Activated naive CD8-positive, alpha-beta T cell treated with anti-CD3 and anti-CD28 coated beads, Interleukin-2, amount 50 U/mL, for 16 hours (primary cell): ENCODE data around the gene PPP3CB.
"Not testable (repeated sequence)": the region's sequence is repeated elsewhere in the genome, so short reads cannot be mapped to it uniquely, and the experiment has no call there.

Source experiments
- DNase-seq: peaks from one replicate; pipeline ENCODE4 v3.0.0-alpha.2; 2020; ENCODE audit warnings: low read depth, low spot score

Gene PPP3CB

GRCh38 chr10:73414230-73414945 lies 81.4 kb downstream of the PPP3CB start:
- DNase-seq, result no peak

- DNase-seq, result peak; percentile 92
These were observed 82.1 kb downstream of the PPP3CB start, which contains the start of gene ANXA7 for GRCh38 chr10:73413528-73414229. Gene ANXA7 (minus strand): TSS chr10:73414058. CDS start chr10:73400856, 13,202 bp downstream.

- peak; percentile 3 for DNase-seq
These were observed 82.7 kb downstream of the PPP3CB start for GRCh38 chr10:73413108-73413527.

- no peak for DNase-seq
These were observed 84.9 kb downstream of the PPP3CB start for GRCh38 chr10:73410897-73411296.

- DNase-seq, result no peak
These were observed 86.8 kb downstream of the PPP3CB start for GRCh38 chr10:73408978-73409521.

- DNase-seq, result no peak
These were observed 87.8 kb downstream of the PPP3CB start for GRCh38 chr10:73408061-73408460.

GRCh38 chr10:73407495-73407894 lies 88.3 kb downstream of the PPP3CB start:
- DNase-seq, result no peak

- no peak for DNase-seq
These were observed 89.0 kb downstream of the PPP3CB start for GRCh38 chr10:73406846-73407245.

- DNase-seq, result no peak
These were observed 90.3 kb downstream of the PPP3CB start for GRCh38 chr10:73405556-73405955.

- no peak for DNase-seq
These were observed 91.1 kb downstream of the PPP3CB start for GRCh38 chr10:73404690-73405089.

GRCh38 chr10:73401636-73402035 lies 94.2 kb downstream of the PPP3CB start:
- no peak for DNase-seq

- DNase-seq, result no peak
These were observed 96.8 kb downstream of the PPP3CB start for GRCh38 chr10:73399063-73399462.

- DNase-seq, result no peak
These were observed 97.8 kb downstream of the PPP3CB start for GRCh38 chr10:73398024-73398423.

GRCh38 chr10:73394325-73394724 lies 101.5 kb downstream of the PPP3CB start:
- DNase-seq, result not testable (repeated sequence)

- no peak for DNase-seq
These were observed 107.6 kb downstream of the PPP3CB start for GRCh38 chr10:73388228-73388627.

- no peak for DNase-seq
These were observed 109.2 kb downstream of the PPP3CB start for GRCh38 chr10:73386583-73386982.
